NCI-H345 treated with DMSO at 0.1 percent for 48 hours (cell line): ENCODE data around the gene ALKBH3.

ENCODE experiments used
- DNase-seq: peaks from one replicate; lab custom pipeline; 2025; ENCODE audit not compliant: unreplicated experiment; lab: John Stamatoyannopoulos, UW

Gene ALKBH3

GRCh38 chr11:43957571-43957970, 76.9 kb downstream of the ALKBH3 start:
- no peak for DNase-seq

- no peak for DNase-seq
Measured at GRCh38 chr11:43959321-43959995, 78.8 kb downstream of the ALKBH3 start.

GRCh38 chr11:43962383-43963278, 82.0 kb downstream of the ALKBH3 start:
- no peak for DNase-seq

GRCh38 chr11:43963279-43963620, 82.6 kb downstream of the ALKBH3 start:
- DNase-seq, result no peak

- DNase-seq, result no peak
Measured at GRCh38 chr11:43967661-43968060, 87.0 kb downstream of the ALKBH3 start.

GRCh38 chr11:43968719-43969118, 88.1 kb downstream of the ALKBH3 start:
- no peak for DNase-seq

- no peak for DNase-seq
Measured at GRCh38 chr11:43969543-43969942, 88.9 kb downstream of the ALKBH3 start.
